GM10847 (cell line): ENCODE results near the gene KIAA0825.

Experiments
- POLR2A ChIP-seq: IDR thresholded peaks from 2 replicates; pipeline ENCODE4 v1.6.1; 2011; ENCODE audit not compliant: insufficient read length; ENCODE audit errors: extremely low read depth

KIAA0825 gene

GRCh38 chr5:94614156-94614805, 4.1 kb downstream of the KIAA0825 start:
- no peak for TF ChIP-seq POLR2A

- no peak for TF ChIP-seq POLR2A
Measured at GRCh38 chr5:94613583-94613982, 4.8 kb downstream of the KIAA0825 start.

GRCh38 chr5:94595281-94595840, 23.0 kb downstream of the KIAA0825 start:
- no peak for TF ChIP-seq POLR2A

GRCh38 chr5:94577466-94578245, 40.7 kb downstream of the KIAA0825 start:
- no peak for TF ChIP-seq POLR2A

GRCh38 chr5:94575196-94575595, 43.2 kb downstream of the KIAA0825 start:
- no peak for TF ChIP-seq POLR2A

GRCh38 chr5:94571415-94571814, 47.0 kb downstream of the KIAA0825 start:
- TF ChIP-seq POLR2A: no peak

- no peak for TF ChIP-seq POLR2A
Measured at GRCh38 chr5:94564812-94565211, 53.6 kb downstream of the KIAA0825 start.

GRCh38 chr5:94562327-94562971, 56.0 kb downstream of the KIAA0825 start:
- no peak for TF ChIP-seq POLR2A

GRCh38 chr5:94558028-94558427, 60.4 kb downstream of the KIAA0825 start:
- TF ChIP-seq POLR2A: no peak

- no peak for TF ChIP-seq POLR2A
Measured at GRCh38 chr5:94551858-94552257, 66.5 kb downstream of the KIAA0825 start.

GRCh38 chr5:94545870-94546625, 72.4 kb downstream of the KIAA0825 start:
- no peak for TF ChIP-seq POLR2A

GRCh38 chr5:94544875-94545547, 73.4 kb downstream of the KIAA0825 start:
- TF ChIP-seq POLR2A: no peak

GRCh38 chr5:94544031-94544650, 74.3 kb downstream of the KIAA0825 start:
- no peak for TF ChIP-seq POLR2A

- TF ChIP-seq POLR2A: no peak
Measured at GRCh38 chr5:94540856-94541494, 77.4 kb downstream of the KIAA0825 start.

- TF ChIP-seq POLR2A: no peak
Measured at GRCh38 chr5:94538260-94538659, 80.1 kb downstream of the KIAA0825 start.
